Measurements from ENCODE around the gene NFATC1. TPM values are rescaled to one million over a fixed set of nuclear protein-coding genes. Genes with fewer than 3 reads are reported as not detected.
"Not testable (repeated sequence)": the region's sequence is repeated elsewhere in the genome, so short reads cannot be mapped to it uniquely, and the experiment has no call there.

NFATC1 gene
- total RNA-seq, 2 experiments from 2014 or later = 77.8 to 79.4 TPM

- Mint-ChIP-seq H3K27ac (no peak overlapping the region), H3K27me3 (ENCODE audit: low read depth) (no peaks in the 10 kb centered on the region), H3K36me3 (ENCODE audit: low read depth) (peaks cover 17% of the 10 kb centered on the region), H3K4me1 (ENCODE audit: low read depth) (peaks cover 21% of the 10 kb centered on the region), H3K4me3 (no peak overlapping the region), H3K9me3 (no peaks in the 10 kb centered on the region)
- intact Hi-C loops (cut with micrococcal nuclease) = no loop called here
- no peak for DNase-seq
- CTCF ChIA-PET = interaction anchor here (0.6 to 1.1 kb wide), 2 partner anchors 12 to 15 kb away, joined by 3 read pairs; no protein-coding TSS in a partner anchor
These were observed 29.3 kb upstream of the NFATC1 start for GRCh38 chr18:79366177-79367094.

DNA sequence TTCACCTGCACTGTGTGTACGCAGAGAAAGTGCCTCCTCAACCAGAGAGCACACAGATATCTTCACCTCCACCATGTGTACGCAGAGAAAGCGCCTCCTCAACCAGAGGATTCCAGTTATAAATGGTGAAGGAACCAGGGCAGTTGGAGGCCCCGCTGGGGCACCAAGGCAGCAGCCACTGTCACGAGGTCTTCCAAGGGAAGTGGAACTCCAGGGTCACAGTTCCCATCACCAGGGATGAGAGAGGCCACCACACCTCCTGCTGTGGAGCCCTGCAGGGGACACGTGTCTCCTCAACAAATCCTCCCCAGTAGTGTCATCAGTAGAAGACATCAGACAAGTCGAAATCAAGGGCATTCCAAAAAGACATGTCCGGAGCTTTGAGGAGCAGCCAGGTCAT, 28.2 kb upstream of the NFATC1 start:
- H3K4me1 Mint-ChIP-seq (ENCODE audit: low read depth) = peaks cover 26% of the 10 kb centered on the region
- intact Hi-C loops (cut with micrococcal nuclease) = no loop called here
- no peaks in the 10 kb centered on the region for H3K9me3 Mint-ChIP-seq
- peaks cover 11% of the 10 kb centered on the region for H3K36me3 Mint-ChIP-seq (ENCODE audit: low read depth)
- no peak for DNase-seq
- no peak overlapping the region for H3K27ac Mint-ChIP-seq
- H3K27me3 Mint-ChIP-seq (ENCODE audit: low read depth) = no peaks in the 10 kb centered on the region
- H3K4me3 Mint-ChIP-seq = no peak overlapping the region
- CTCF ChIA-PET = interaction anchor here (1.1 to 1.2 kb wide), 2 partner anchors 11 to 14 kb away, joined by 3 to 4 read pairs; no protein-coding TSS in a partner anchor

GRCh38 chr18:79367989-79368388, 27.7 kb upstream of the NFATC1 start:
- Mint-ChIP-seq H3K27ac (no peak overlapping the region), H3K36me3 (ENCODE audit: low read depth) (peaks cover 11% of the 10 kb centered on the region), H3K27me3 (ENCODE audit: low read depth) (no peaks in the 10 kb centered on the region), H3K4me3 (no peak overlapping the region), H3K9me3 (no peaks in the 10 kb centered on the region), H3K4me1 (ENCODE audit: low read depth) (peaks cover 26% of the 10 kb centered on the region)
- CTCF ChIA-PET = interaction anchor here (1.1 to 1.2 kb wide), 2 partner anchors 10 to 13 kb away, joined by 3 to 4 read pairs; no protein-coding TSS in a partner anchor
- no peak for DNase-seq
- intact Hi-C loops (cut with micrococcal nuclease) = no loop called here

- Mint-ChIP-seq H3K36me3 (ENCODE audit: low read depth) (peaks cover 6% of the 10 kb centered on the region), H3K27me3 (ENCODE audit: low read depth) (no peaks in the 10 kb centered on the region), H3K9me3 (no peaks in the 10 kb centered on the region), H3K4me1 (ENCODE audit: low read depth) (peaks cover 26% of the 10 kb centered on the region), H3K4me3 (no peak overlapping the region), H3K27ac (no peak overlapping the region)
- intact Hi-C loops (cut with micrococcal nuclease) = no loop called here
- DNase-seq = no peak
- CTCF ChIA-PET = interaction anchor here (1.2 kb wide), 1 partner anchor 10 kb away, joined by 4 read pairs; no protein-coding TSS in a partner anchor
These were observed 27.0 kb upstream of the NFATC1 start for GRCh38 chr18:79368681-79369080.

DNA sequence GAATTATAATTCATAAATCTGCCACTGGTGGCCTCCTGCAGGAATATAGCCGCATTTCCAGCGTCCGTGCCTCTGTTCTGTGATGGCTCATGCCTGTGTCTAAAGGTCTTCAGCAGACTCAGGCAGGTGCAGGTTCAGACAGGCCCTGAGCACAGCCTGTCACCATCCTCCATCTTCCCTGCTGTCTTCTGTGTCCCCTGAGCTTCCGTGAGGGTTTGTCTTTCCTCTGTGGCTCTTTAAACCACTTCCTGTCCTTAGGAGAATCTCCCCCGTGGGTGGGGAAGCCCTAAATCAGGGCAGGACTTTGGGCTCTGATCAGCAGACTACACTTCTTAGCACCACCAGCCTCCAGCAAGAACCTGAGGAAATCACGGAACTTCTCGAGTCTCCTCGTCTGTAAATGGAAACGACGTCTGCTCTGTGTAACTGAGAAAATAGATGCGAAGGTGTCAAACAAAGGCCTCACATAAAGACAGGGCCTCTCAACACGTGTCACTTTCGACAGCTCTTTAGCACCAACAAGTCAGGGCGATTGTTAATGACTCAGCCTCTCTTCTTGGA, 24.1 kb upstream of the NFATC1 start:
- peak; percentile 38 for DNase-seq
- CTCF ChIA-PET = interaction anchor here (0.6 to 2.2 kb wide), 3 partner anchors 9 to 271 kb away, joined by 4 to 11 read pairs (median 4); no protein-coding TSS in a partner anchor
- Mint-ChIP-seq H3K4me1 (ENCODE audit: low read depth) (peaks cover 26% of the 10 kb centered on the region), H3K9me3 (no peaks in the 10 kb centered on the region), H3K27ac (peak overlapping the region; percentile 60), H3K27me3 (ENCODE audit: low read depth) (no peaks in the 10 kb centered on the region), H3K4me3 (no peak overlapping the region), H3K36me3 (ENCODE audit: low read depth) (no peaks in the 10 kb centered on the region)
- intact Hi-C loops (cut with micrococcal nuclease) = loop anchor here (10.0 kb wide), 1 partner anchor 783 kb away; no protein-coding TSS in a partner anchor

- DNase-seq = no peak
- Mint-ChIP-seq H3K4me3 (no peak overlapping the region), H3K36me3 (ENCODE audit: low read depth) (no peaks in the 10 kb centered on the region), H3K4me1 (ENCODE audit: low read depth) (peaks cover 25% of the 10 kb centered on the region), H3K9me3 (no peaks in the 10 kb centered on the region), H3K27ac (no peak overlapping the region), H3K27me3 (ENCODE audit: low read depth) (no peaks in the 10 kb centered on the region)
- intact Hi-C loops (cut with micrococcal nuclease) = loop anchor here (10.0 kb wide), 1 partner anchor 782 kb away; no protein-coding TSS in a partner anchor
- CTCF ChIA-PET = interaction anchor here (0.8 to 2.2 kb wide), 3 partner anchors 8 to 270 kb away, joined by 3 to 11 read pairs (median 4); no protein-coding TSS in a partner anchor
These were observed 23.3 kb upstream of the NFATC1 start for GRCh38 chr18:79372461-79372860.

DNA sequence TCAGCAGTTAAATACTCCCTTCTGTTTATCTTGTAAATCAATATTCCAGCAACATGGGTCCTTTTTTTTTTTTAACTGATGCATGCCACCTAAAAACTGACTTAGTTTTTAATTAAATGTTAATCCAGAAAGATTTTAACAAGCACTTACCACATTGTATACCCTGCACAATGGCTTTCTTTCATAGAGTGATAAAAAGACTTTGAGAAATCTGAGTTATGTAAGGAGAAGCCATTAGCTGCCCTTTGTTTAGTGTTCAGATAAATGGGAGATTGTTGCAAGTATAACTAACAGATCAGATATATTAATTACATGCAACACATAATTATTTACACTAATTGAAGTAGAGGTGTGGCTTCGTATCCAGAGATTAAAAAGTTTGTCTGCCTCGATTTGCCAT, 22.7 kb upstream of the NFATC1 start:
- Mint-ChIP-seq H3K4me3 (no peak overlapping the region), H3K4me1 (ENCODE audit: low read depth) (peaks cover 21% of the 10 kb centered on the region), H3K27me3 (ENCODE audit: low read depth) (no peaks in the 10 kb centered on the region), H3K27ac (no peak overlapping the region), H3K9me3 (no peaks in the 10 kb centered on the region), H3K36me3 (ENCODE audit: low read depth) (no peaks in the 10 kb centered on the region)
- intact Hi-C loops (cut with micrococcal nuclease) = loop anchor here (10.0 kb wide), 1 partner anchor 782 kb away; no protein-coding TSS in a partner anchor
- CTCF ChIA-PET = interaction anchor here (0.8 to 1.5 kb wide), 3 partner anchors 95 to 270 kb away, joined by 3 to 7 read pairs (median 4); no protein-coding TSS in a partner anchor
- no peak for DNase-seq

GRCh38 chr18:79373736-79374135, 22.0 kb upstream of the NFATC1 start:
- Mint-ChIP-seq H3K9me3 (no peaks in the 10 kb centered on the region), H3K27ac (no peak overlapping the region), H3K36me3 (ENCODE audit: low read depth) (peaks cover 2% of the 10 kb centered on the region), H3K27me3 (ENCODE audit: low read depth) (no peaks in the 10 kb centered on the region), H3K4me3 (no peak overlapping the region), H3K4me1 (ENCODE audit: low read depth) (peaks cover 15% of the 10 kb centered on the region)
- intact Hi-C loops (cut with micrococcal nuclease) = loop anchor here (10.0 kb wide), 1 partner anchor 781 kb away; no protein-coding TSS in a partner anchor
- DNase-seq = no peak
- CTCF ChIA-PET = interaction anchor here (1.4 to 1.5 kb wide), 2 partner anchors 156 to 269 kb away, joined by 5 to 7 read pairs; no protein-coding TSS in a partner anchor

DNA sequence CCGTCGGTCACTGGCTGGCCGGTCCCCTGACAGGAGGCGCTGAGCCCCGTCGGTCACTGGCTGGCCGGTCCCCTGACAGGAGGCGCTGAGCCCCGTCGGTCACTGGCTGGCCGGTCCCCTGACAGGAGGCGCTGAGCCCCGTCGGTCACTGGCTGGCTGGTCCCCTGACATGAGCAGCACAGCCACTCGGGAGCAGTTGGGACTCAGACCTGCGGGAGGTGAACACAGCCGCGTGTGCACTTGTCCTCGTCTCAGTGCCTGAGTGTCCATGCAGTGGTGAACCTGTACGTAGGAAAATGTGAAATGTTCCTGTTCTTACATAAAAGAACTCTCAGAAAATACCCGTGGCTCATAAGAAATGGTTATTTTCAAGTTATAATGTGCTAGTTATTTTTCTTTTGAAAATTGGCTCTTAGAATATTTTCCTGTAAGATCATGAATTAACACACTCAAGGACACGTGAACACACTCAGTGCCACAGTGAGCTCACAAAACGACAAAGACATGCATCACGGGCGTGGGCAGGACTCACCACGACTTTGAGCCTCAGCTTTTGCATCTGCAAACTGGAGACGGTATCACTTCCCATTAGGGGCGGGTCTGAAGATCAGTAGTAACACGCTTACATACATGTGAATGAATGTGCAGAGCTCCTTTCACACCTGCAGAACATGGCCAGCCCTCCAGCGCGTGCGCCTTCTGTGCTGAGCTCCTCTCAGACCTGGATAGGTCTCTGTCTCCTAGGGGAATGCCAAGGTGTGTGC, 21.1 kb upstream of the NFATC1 start:
- CTCF ChIA-PET = interaction anchor here (0.9 to 1.4 kb wide), 4 partner anchors 10 to 268 kb away, joined by 3 to 5 read pairs (median 4); no protein-coding TSS in a partner anchor
- peaks cover 4% of the 10 kb centered on the region for H3K36me3 Mint-ChIP-seq (ENCODE audit: low read depth)
- H3K27me3 Mint-ChIP-seq (ENCODE audit: low read depth) = no peaks in the 10 kb centered on the region
- intact Hi-C loops (cut with micrococcal nuclease) = loop anchor here (10.0 kb wide), 1 partner anchor 780 kb away; no protein-coding TSS in a partner anchor
- H3K4me1 Mint-ChIP-seq (ENCODE audit: low read depth) = peaks cover 21% of the 10 kb centered on the region
- H3K9me3 Mint-ChIP-seq = no peaks in the 10 kb centered on the region
- H3K4me3 Mint-ChIP-seq = no peak overlapping the region
- no peak for DNase-seq
- no peak overlapping the region for H3K27ac Mint-ChIP-seq

GRCh38 chr18:79375441-79376154, 20.1 kb upstream of the NFATC1 start:
- intact Hi-C loops (cut with micrococcal nuclease) = loop anchor here (10.0 kb wide), 1 partner anchor 779 kb away; no protein-coding TSS in a partner anchor
- no peak overlapping the region for H3K27ac Mint-ChIP-seq
- DNase-seq = no peak
- H3K9me3 Mint-ChIP-seq = no peaks in the 10 kb centered on the region
- CTCF ChIA-PET = interaction anchor here (0.8 to 1.2 kb wide), 5 partner anchors 9 to 421 kb away, joined by 3 to 5 read pairs (median 3); no protein-coding TSS in a partner anchor
- H3K4me3 Mint-ChIP-seq = no peak overlapping the region
- no peaks in the 10 kb centered on the region for H3K27me3 Mint-ChIP-seq (ENCODE audit: low read depth)
- H3K4me1 Mint-ChIP-seq (ENCODE audit: low read depth) = peaks cover 19% of the 10 kb centered on the region
- peaks cover 4% of the 10 kb centered on the region for H3K36me3 Mint-ChIP-seq (ENCODE audit: low read depth)

GRCh38 chr18:79376661-79377060, 19.1 kb upstream of the NFATC1 start:
- not testable (repeated sequence) for H3K27ac Mint-ChIP-seq; H3K9me3 Mint-ChIP-seq; H3K27me3 Mint-ChIP-seq (ENCODE audit: low read depth); H3K4me3 Mint-ChIP-seq; H3K36me3 Mint-ChIP-seq (ENCODE audit: low read depth); DNase-seq
- intact Hi-C loops (cut with micrococcal nuclease) = loop anchor here (10.0 kb wide), 1 partner anchor 778 kb away; no protein-coding TSS in a partner anchor
- CTCF ChIA-PET = interaction anchor here (0.6 to 5.7 kb wide), 3 partner anchors 15 to 420 kb away, joined by 4 to 63 read pairs (median 5); no protein-coding TSS in a partner anchor
- H3K4me1 Mint-ChIP-seq (ENCODE audit: low read depth) = peaks cover 12% of the 10 kb centered on the region

Measured in activated naive CD4-positive, alpha-beta T cell treated with anti-CD3 and anti-CD28 coated beads for 36 hours (primary cell).